Activated gamma-delta T cell treated with Interleukin-2 at 50 U/mL for 16 hours (primary cell): ENCODE data around the gene SPACA6.
"Not testable (repeated sequence)": the region's sequence is repeated elsewhere in the genome, so short reads cannot be mapped to it uniquely, and the experiment has no call there.

Source experiments
- DNase-seq: peaks from one replicate; pipeline ENCODE4 v3.0.0-alpha.2; 2020

The SPACA6 gene

DNA sequence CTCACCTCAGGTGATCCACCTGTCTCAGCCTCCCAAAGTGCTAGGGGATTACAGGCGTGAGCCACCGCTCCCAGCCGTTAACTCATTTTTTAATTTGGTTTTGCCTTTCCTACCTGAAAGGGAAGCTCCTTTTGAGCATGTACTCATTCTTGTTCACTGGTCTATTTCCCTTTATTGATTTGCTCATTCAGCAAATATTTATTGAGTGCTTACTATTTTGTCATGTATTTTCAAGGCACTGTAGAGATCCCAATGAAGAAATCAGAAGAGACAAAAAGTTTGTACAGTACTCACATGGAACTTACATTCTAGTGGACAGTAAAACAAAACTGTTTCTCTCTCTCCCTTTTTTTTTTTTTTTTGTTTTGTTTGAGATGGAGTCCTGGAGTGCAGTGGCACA lies 13.8 kb downstream of the SPACA6 start:
- no peak for DNase-seq

- no peak for DNase-seq
Observed at GRCh38 chr19:51708811-51709210, 15.7 kb downstream of the SPACA6 start.

- no peak for DNase-seq
Observed at GRCh38 chr19:51709575-51709974, 16.4 kb downstream of the SPACA6 start.

GRCh38 chr19:51710163-51710562 lies 17.0 kb downstream of the SPACA6 start:
- DNase-seq, result no peak

GRCh38 chr19:51711702-51712101 lies 18.6 kb downstream of the SPACA6 start:
- DNase-seq, result no peak

- DNase-seq, result no peak
Observed at GRCh38 chr19:51712461-51713081, 19.4 kb downstream of the SPACA6 start.

DNA sequence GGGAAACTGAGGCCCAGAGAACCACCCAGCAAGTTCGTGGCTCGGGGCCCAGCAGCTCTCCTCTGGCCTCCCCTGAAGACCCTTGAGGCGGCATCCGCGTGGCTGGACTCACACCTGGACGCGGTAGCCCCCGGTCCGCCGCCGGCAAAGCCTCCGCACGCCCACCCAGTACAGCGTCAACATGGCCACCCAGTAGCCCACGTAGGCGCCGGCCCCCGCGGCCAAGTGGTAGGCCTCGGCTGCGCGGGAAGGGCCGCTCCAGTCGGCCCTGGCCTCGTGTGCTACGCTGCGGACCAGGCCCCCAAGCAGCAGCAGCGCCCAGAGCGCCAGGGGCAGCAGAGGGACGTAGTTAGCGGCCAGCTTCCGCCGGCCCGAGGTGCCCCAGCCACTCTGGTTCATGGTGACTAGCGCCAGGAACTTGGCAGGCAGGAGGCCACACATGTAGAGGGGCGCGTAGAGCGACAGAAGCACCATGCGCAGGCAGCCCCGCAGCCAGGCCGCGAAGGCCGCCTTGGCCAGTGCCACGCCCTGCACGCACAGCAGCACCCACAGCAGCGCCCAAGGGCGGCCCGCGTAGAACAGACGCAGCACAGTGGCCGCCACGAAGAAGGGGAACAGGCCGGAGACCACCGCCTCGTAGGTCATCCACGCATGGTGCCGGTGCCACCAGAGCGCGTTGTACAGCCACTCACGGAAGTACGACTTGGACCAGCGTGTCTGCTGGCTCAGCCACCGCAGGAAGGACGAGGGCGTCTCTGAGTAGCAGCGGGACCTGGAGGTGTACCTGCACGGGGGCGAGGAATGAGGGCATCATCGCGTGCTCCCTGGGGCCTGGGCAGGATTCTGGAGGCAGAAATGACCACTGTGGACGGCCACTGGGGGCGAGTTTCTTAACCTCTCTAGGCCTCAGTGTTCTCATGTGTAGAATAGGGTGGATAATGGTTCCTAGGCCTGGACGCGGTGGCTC lies 20.5 kb downstream of the SPACA6 start:
- no peak for DNase-seq

DNA sequence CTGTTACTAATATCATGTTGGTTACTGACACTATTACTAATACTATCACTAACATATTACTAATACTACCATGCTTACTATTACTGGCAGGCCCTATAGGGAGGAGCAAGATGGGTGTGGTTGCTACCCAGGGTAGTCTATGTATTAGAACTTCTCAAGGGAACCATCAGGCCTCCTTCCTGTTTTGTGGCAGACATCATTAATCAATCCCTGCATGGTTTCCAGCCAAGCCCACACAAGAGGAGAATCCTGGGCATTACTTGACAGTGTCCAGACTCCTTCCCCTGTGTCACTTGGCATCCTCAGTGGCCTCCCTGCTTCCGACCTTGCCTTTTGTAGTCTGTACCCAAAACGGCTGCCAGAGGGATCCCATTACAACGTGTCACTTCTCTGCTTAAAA lies 21.7 kb downstream of the SPACA6 start:
- DNase-seq, result no peak

DNA sequence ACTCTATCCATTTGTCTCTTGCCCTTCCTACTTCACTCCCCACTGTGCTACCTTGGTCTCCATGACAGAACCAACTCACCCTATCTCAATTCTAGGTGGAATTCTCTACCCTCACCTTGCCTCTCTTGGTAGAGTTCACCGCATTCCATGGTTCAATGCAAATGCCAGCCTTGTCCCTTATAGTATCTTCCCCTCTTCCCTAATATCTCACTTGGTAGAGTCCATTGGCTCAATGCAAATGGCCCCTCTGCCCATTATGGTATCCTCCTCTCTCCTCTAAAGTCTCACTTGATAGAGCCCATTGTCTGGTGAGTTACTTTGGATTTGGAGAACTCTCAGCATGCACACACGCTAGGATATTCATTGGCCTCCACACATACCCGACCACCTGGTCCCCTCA lies 22.7 kb downstream of the SPACA6 start:
- DNase-seq, result no peak

GRCh38 chr19:51716925-51717324 lies 23.8 kb downstream of the SPACA6 start:
- no peak for DNase-seq

GRCh38 chr19:51719251-51719988 lies 26.3 kb downstream of the SPACA6 start:
- no peak for DNase-seq

GRCh38 chr19:51721905-51722304 lies 28.8 kb downstream of the SPACA6 start:
- no peak for DNase-seq

- DNase-seq, result no peak
Observed at GRCh38 chr19:51722492-51722891, 29.4 kb downstream of the SPACA6 start.

DNA sequence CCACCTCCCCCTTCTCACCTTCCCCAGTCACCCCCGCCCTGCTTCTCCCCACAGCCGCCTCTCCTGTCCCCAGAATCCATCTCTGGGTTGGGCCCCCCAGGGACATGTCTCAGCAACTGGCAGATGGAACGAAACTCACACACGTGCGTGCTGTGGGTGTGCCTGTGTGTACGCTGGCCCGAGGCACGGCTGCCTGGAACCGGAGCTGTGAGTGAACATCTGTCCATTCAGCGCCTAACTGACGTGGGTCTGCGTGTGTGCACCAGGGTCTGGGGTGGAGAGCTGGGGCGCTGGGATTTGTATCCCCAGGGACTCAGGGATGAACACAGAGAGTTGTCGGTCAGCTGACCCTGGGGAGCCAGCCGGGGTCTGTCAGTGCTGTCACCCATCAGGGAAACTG lies 31.4 kb downstream of the SPACA6 start:
- no peak for DNase-seq

DNA sequence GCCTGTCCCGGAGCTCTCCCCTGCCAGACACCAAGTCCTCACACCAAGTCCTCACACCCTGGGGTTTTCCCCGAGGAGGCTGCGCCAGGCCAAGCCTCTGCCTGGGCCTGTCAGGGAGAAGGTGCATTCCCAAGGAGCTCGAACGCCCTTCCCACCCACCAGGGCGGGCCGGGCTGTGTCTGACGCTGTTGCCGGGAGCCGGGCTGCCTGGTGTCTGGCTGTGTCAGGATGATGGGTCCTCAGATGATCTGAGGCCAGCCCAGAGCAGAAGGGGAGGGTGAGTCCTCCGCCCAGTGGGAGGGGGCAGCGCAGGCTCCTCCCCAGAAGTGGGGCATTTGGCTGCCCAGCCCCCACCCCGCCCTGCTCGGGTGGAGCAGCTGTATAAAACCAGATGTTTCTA lies 32.9 kb downstream of the SPACA6 start:
- DNase-seq, result no peak

DNA sequence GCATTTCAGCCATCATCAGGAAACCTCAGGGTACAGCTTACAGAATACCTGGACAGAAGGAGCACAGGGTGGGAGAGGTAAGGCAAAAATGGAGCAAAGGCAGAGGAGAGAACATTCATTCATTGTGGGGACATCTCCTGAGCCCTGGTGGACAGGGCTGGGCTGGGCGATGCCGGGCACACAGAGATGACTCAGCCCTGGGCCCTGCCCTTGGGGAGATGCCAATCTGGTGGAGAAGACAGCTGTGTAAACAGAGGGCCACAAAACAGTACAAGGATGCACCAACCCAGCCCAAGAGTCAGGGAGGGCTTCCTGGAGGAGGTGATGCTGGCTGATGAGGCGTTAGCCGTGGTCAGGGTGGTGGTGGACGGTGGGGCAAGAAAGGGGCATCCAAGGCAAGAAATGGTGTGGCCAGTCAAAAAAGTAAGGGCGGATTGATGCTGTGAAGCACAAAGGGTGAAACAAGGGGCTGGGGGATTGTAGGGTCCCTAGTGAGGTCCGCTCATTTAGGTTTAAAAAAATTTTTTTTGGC lies 34.3 kb downstream of the SPACA6 start:
- DNase-seq, result no peak

DNA sequence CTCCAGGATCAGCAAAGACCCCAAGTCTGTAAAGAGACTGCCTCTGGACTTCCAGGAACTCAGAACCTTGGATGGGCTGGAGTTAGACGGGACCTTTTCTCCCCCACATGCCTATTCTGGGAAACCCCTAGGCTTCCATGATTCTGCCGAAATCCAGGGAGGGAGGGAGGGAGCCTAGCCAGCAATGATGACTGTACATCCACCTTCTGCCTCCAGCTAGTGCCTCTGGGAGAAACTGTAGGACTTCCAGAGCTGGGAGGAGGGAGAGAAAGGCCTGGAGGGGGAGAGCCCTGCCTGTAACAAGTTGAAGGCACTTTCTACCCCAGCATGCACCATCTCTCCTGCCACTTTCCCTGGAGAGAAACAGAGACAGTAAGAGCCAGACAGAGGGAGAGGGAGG lies 36.7 kb downstream of the SPACA6 start:
- DNase-seq, result no peak

- DNase-seq, result no peak
Observed at GRCh38 chr19:51733742-51734522, 40.8 kb downstream of the SPACA6 start.

DNA sequence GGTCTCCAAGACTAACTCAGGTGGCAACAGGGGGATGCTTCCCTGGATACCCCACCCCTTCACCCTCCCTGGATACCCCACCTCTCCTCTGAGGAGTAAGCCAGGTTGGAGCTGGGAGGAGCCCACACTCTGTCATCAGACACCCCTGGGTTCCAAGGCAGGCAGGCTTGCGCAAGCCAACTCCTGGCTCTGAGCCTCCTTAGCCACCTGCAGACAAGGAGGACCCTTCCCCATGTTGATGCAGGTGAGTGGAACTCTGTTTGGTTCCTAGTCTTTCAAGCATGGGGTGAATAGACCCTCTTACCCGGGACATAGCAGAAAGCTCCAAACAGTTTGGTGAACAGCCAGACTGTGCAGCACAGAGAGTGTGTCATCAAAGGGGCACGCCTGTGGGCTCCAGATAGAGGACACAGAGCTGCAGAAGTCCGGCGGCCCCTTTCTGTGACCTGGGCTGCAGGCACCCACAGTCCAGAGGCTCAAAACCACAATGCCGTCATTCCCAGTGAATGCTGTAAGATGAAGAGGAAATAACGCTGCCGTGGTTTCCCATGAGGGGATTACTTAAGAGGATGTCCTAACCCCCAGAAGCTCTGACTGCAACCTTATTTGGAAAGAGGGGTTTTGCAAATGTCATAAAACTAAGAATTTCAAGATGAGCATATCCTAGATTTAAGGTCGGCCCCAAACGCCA lies 42.8 kb downstream of the SPACA6 start:
- no peak for DNase-seq

- DNase-seq, result no peak
Observed at GRCh38 chr19:51737389-51737788, 44.3 kb downstream of the SPACA6 start.

DNA sequence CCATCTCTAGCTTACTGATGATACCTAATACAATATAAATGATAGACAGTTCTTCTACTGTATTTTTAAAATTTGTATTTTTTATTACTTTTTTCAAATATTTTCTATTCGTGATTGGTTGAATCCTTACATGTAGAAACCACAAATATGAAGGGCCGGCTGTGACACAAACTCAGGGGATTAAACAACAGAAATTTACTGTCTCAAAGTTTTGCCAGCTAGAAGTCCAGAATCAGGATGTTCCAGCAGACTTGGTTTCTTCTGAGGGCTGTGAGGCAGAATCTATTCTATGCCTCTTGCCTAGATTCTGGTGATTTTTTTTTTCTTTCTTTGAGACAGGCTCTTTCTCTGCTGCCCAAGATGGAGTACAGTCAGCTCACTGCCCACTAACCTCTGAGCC lies 44.8 kb downstream of the SPACA6 start:
- DNase-seq, result no peak

DNA sequence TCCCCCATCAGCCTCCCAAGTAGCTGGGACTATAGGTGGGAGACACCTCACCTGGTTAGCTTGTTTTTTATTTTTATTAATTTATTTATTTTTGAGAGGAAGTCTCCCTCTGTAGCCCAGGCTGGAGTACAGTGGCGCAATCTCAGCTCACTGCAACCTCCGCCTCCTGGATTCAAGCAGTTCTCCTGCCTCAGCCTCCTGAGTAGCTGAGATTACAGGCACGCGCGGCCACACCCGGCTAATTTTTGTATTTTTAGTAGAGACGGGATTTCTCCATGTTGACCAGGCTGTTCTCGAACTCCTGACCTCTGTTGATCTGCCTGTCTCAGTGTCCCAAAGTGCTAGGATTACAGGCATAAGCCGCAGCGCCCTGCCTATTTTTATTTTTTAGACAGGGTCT lies 45.4 kb downstream of the SPACA6 start:
- DNase-seq, result not testable (repeated sequence)
